Measurements from ENCODE around the gene LARP4.

Gene LARP4

DNA sequence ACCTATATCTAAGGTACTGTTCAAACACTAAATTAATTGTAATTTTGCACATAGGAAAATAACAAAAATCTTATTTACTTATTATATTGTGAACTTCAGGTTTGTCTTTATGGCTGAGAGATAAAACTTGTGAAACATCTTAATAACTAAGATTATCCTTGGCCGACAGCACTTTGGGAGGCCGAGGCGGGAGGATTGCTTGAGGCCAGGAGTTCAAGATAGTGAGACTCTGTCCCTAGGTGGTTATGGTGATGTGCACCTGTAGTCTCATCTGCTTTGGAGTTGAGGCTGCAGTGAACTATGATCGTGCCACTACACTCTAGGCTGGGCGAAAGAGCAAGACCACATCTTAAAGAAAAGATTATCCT, 126.7 kb downstream of the LARP4 start:
- DNase-seq, result no peak

DNA sequence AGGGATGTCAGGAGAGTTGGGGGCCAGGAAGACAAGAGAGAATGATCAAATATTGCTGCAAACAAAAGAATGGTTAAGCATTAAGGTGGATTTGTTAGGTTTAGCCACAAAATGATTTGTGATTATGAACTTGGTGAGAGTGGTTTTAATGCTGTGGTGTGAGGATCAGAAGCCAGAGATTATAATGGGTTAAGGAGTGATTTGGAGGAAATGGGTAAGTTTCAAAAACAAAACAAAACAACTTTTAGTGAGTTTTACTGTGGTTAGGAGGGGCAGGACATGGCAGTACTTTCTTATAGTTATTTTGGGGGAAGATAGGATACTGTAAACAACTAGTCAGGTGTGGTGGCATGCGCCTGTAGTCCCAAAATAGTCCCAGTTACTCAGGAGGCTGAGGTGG, 128.1 kb downstream of the LARP4 start:
- DNase-seq, result no peak

DNA sequence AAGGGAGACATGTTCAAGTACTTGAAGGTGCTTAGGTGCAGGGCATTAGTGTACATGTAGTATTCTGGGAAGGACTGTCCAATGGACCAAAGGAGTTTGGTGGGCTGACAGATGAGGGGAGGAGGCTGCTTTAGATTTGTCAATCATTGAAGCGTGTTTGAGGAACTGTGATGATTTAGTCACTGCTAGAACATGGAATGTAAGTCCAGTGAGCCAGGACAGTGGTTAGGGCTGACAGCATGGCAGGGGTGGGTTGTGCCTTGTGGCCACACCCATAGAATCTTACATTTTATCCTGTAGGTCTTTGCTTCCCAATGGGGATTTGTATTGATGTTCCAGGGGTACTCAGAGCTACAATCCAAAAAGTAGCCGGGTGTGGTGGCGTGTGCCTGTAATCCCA, 128.7 kb downstream of the LARP4 start:
- DNase-seq, result no peak

All from NCI-H510A (cell line).